Right cardiac atrium (tissue), 5 donors: ENCODE results near the gene GTF3C1. TPM values are rescaled to one million over a fixed set of nuclear protein-coding genes. Genes with fewer than 3 reads are reported as not detected.

ENCODE experiments used
- ATAC-seq, 2 donors: fragments of 200-7000 bp; cut with Tn5 transposase; one replicate each; pipeline versions ENCODE4 v1.8.0 to v1.9.1; 2020; ENCODE audit warnings: moderate library complexity in 2 of 2, mild to moderate bottlenecking in 1 of 2
- DNase-seq, 3 donors: peaks; one replicate each; pipeline ENCODE4 v3.0.0-alpha.2; 2020
- H3K27ac ChIP-seq: one replicate; pipeline ENCODE4 v1.5.1; 2013; ENCODE audit warnings: mild to moderate bottlenecking, low read length, control low read depth, moderate library complexity
- H3K27me3 ChIP-seq: one replicate; pipeline ENCODE4 v1.6.1; 2013; ENCODE audit not compliant: control insufficient read depth, insufficient read depth
- H3K4me1 ChIP-seq: one replicate; pipeline ENCODE4 v1.6.1; 2013; ENCODE audit warnings: low read length; ENCODE audit not compliant: control insufficient read depth, insufficient read depth
- H3K4me3 ChIP-seq: one replicate; pipeline ENCODE4 v1.5.1; 2013; ENCODE audit warnings: low read length, control low read depth
- H3K9me3 ChIP-seq: one replicate; pipeline ENCODE4 v1.6.1; 2013; ENCODE audit warnings: low read length; ENCODE audit not compliant: control insufficient read depth
- WGBS: extraction: QIAGEN DNeasy Blood & Tissue Kit; methylation state at CpG from one replicate; pipeline ENCODE4 v1.1.7; 2013; 5-methylcytosine and 5-hydroxymethylcytosine counted together
- intact Hi-C, 4 donors: fragments of 100-400 bp; cut with DNase I; formaldehyde crosslinking; loops; one replicate each; pipeline versions ENCODE4 v1.11.0 to v1.14.0; 2022 to 2023
- polyA plus RNA-seq: library from polyadenylated mRNA; stranded (reverse); fragments of 200-250 nt; gene quantifications from one replicate; pipeline ENCODE4 v1.2.3, GENCODE V29; 2013
- total RNA-seq, 4 donors: library from RNA; stranded (reverse); fragmentation: NEBNext Ultra II Directional; extraction: Animal tissue kit (Norgen Biotek cat#: 25700); gene quantifications; one replicate each; pipeline ENCODE4 v1.2.1, GENCODE V29; 2021
- donor health status: healthy with polysubstance abuse.
- donor health status: DM: no; HTN: yes; CAD: no.
- donor health status: DM: no; HTN: no; CAD: no.
- donor health status: DM: no; HTN: yes; CAD: no; lungs with severe emphysema.
- donor health status: DM: yes; HTN: yes; CAD: no.

The GTF3C1 gene
- total and polyA plus RNA-seq, 5 donors, result 49.0 to 58.6 (median 56.6) TPM

GRCh38 chr16:27430512-27430911 lies 119.2 kb downstream of the GTF3C1 start:
- WGBS, result 90% methylated on average over 7 of the region's 7 CpGs

GRCh38 chr16:27429981-27430441 lies 119.7 kb downstream of the GTF3C1 start:
- no peaks in the 10 kb centered on the region for H3K27me3 ChIP-seq
- no peaks in the 10 kb centered on the region for H3K4me1 ChIP-seq
- H3K4me3 ChIP-seq, result no peak overlapping the region
- 62% methylated on average over 16 of the region's 16 CpGs for WGBS
- DNase-seq (no peak), ATAC-seq (no peak)
- no peaks in the 10 kb centered on the region for H3K9me3 ChIP-seq
- H3K27ac ChIP-seq, result no peak overlapping the region
- intact Hi-C loops, result no loop called here

More at GRCh38 chr16:27430512-27430911, 119.2 kb downstream of the GTF3C1 start:
- intact Hi-C loops, result no loop called here
- no peaks in the 10 kb centered on the region for H3K27me3 ChIP-seq
- ATAC-seq (no peak), DNase-seq (no peak)
- no peak overlapping the region for H3K27ac ChIP-seq
- H3K9me3 ChIP-seq, result no peaks in the 10 kb centered on the region
- no peak overlapping the region for H3K4me3 ChIP-seq
- no peaks in the 10 kb centered on the region for H3K4me1 ChIP-seq

DNA sequence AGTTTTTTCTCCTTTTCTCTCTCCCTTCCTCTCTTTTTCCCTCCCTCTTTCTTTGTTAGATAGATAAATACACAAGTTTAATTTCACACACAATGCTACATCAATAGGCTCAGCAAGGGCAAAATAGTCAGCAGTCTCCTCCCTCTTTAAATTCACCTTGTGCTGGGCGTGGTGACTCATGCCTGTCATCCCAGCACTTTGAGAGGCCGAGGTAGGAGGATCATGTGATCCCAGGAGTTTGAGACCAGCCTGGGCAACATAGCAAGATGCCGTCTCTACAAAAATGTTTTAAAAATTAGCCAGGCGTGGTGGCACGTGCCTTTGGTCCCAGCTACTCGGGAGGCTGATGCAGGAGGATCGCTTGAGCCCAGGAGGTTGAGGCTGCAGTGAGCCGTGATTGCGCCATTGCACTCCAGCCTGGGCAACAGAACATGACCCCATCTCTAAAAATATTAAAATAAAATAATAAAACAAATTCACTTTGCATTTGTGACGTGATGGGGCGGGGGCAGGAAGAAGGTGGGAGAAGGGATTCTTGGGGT lies 120.3 kb downstream of the GTF3C1 start:
- H3K4me1 ChIP-seq, result no peaks in the 10 kb centered on the region
- ATAC-seq (no peak), DNase-seq (peak in 1 of 3 donors; percentile 6)
- H3K4me3 ChIP-seq, result no peak overlapping the region
- 88% methylated on average over 11 of the region's 11 CpGs for whole genome bisulfite sequencing
- no peaks in the 10 kb centered on the region for H3K27me3 ChIP-seq
- intact Hi-C loops, result no loop called here
- no peaks in the 10 kb centered on the region for H3K9me3 ChIP-seq
- no peak overlapping the region for H3K27ac ChIP-seq

GRCh38 chr16:27428026-27428785 lies 121.5 kb downstream of the GTF3C1 start:
- intact Hi-C loops, result no loop called here
- no peak for ATAC-seq

GRCh38 chr16:27427538-27427937 lies 122.2 kb downstream of the GTF3C1 start:
- WGBS, result 71% methylated on average over 5 of the region's 5 CpGs
- intact Hi-C loops, result no loop called here
- ATAC-seq, result no peak
- Histone ChIP-seq H3K4me1 (no peaks in the 10 kb centered on the region), H3K9me3 (no peaks in the 10 kb centered on the region), H3K27ac (no peak overlapping the region), H3K4me3 (no peak overlapping the region), H3K27me3 (no peaks in the 10 kb centered on the region)
- DNase-seq, result no peak

More at GRCh38 chr16:27428026-27428785, 121.5 kb downstream of the GTF3C1 start:
- no peak for DNase-seq
- Histone ChIP-seq H3K27me3 (no peaks in the 10 kb centered on the region), H3K4me3 (no peak overlapping the region), H3K4me1 (no peaks in the 10 kb centered on the region), H3K27ac (no peak overlapping the region), H3K9me3 (no peaks in the 10 kb centered on the region)
- WGBS, result 87% methylated on average over 4 of the region's 4 CpGs

- DNase-seq, result peak in 1 of 3 donors; percentile 51
Observed at GRCh38 chr16:27426423-27427408, 123.0 kb downstream of the GTF3C1 start.

GRCh38 chr16:27425961-27426360 lies 123.8 kb downstream of the GTF3C1 start:
- no peak overlapping the region for H3K4me3 ChIP-seq
- DNase-seq (no peak), ATAC-seq (no peak)
- 94% methylated on average over 1 of the region's 1 CpG for WGBS
- no peaks in the 10 kb centered on the region for H3K4me1 ChIP-seq
- no peaks in the 10 kb centered on the region for H3K9me3 ChIP-seq
- H3K27ac ChIP-seq, result no peak overlapping the region
- intact Hi-C loops, result no loop called here
- H3K27me3 ChIP-seq, result no peaks in the 10 kb centered on the region

More at GRCh38 chr16:27426423-27427408, 123.0 kb downstream of the GTF3C1 start:
- no peak overlapping the region for H3K4me3 ChIP-seq
- intact Hi-C loops, result no loop called here
- no peak overlapping the region for H3K27ac ChIP-seq
- no peaks in the 10 kb centered on the region for H3K9me3 ChIP-seq
- H3K4me1 ChIP-seq, result no peaks in the 10 kb centered on the region
- 34% methylated on average over 7 of the region's 7 CpGs for WGBS
- peak; percentile 54 to 63 for ATAC-seq
- H3K27me3 ChIP-seq, result no peaks in the 10 kb centered on the region

DNA sequence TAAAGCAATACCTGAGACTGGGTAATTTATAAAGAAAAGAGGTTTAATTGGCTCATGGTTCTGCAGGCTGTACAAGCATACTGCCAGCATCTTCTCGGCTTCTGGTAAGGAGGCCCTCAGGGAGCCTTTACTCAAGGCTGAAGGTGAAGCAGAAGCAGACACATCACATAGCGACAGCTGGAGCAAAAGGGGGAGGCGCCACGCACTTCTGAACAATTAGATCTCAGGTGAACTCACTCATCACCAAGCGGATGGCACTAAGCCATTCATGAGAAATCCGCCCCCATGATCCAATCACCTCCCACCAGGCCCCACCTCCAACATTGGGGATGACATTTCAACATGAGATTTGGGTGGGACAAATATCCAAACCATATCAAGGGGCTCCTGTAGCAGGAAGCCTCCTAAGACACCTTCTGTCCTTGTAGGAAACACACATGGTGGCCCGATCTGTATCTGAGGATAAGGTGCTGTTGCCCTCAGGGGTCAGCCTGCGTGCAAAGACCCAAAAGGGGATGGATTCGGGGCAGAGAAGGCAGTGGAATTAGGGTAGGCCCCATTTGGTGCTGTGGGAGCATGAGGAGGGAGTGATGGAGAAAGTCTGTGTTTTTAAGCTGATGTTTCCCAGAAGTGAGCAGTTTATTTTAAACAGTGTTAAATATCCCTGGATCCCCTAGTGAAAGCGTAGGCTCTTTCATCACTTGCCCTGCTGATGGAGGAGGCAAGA lies 124.8 kb downstream of the GTF3C1 start:
- no peaks in the 10 kb centered on the region for H3K4me1 ChIP-seq
- no peaks in the 10 kb centered on the region for H3K9me3 ChIP-seq
- WGBS, result 93% methylated on average over 10 of the region's 10 CpGs
- intact Hi-C loops, result no loop called here
- H3K4me3 ChIP-seq, result no peak overlapping the region
- no peak overlapping the region for H3K27ac ChIP-seq
- no peaks in the 10 kb centered on the region for H3K27me3 ChIP-seq
- DNase-seq, result no peak
- no peak for ATAC-seq

GRCh38 chr16:27421961-27422740 lies 127.6 kb downstream of the GTF3C1 start:
- ATAC-seq, result no peak
- Histone ChIP-seq H3K27ac (no peak overlapping the region), H3K27me3 (no peaks in the 10 kb centered on the region), H3K4me1 (no peaks in the 10 kb centered on the region), H3K4me3 (no peak overlapping the region), H3K9me3 (no peaks in the 10 kb centered on the region)
- intact Hi-C loops, result no loop called here
- no peak for DNase-seq
